A549 (cell line): Measurements from ENCODE around the gene OSBPL3.

ENCODE experiments used
- ATOH8 ChIP-seq: fragments of 250-450 bp; sonication (Bioruptor Pico); IDR thresholded peaks from 2 replicates; pipeline ENCODE4 v1.5.0; 2020; ENCODE audit warnings: low read depth, mild to moderate bottlenecking, moderate library complexity
- CBX8 ChIP-seq: fragments of 200-600 bp; sonication (generic); IDR thresholded peaks from 2 replicates; pipeline ENCODE4 v1.6.1; 2016
- CTCF ChIP-seq: fragments of >200 bp; sonication (Bioruptor Twin); formaldehyde crosslinking; IDR thresholded peaks from 3 replicates; pipeline ENCODE4 v1.5.1; 2016
- HEYL ChIP-seq: fragments of 250-450 bp; sonication (Bioruptor Pico); IDR thresholded peaks from 2 replicates; pipeline ENCODE4 v1.8.0; 2021; ENCODE audit warnings: mild to moderate bottlenecking, moderate library complexity
- HOXA7 ChIP-seq: fragments of 250-450 bp; sonication (Bioruptor Pico); IDR thresholded peaks from 2 replicates; pipeline ENCODE4 v1.5.0; 2020; ENCODE audit warnings: mild to moderate bottlenecking, moderate library complexity
- REST ChIP-seq: fragments of 200-600 bp; sonication (generic); IDR thresholded peaks from 2 replicates; pipeline ENCODE4 v1.6.1; 2016; ENCODE audit warnings: antibody characterized with exemption, mild to moderate bottlenecking, moderate library complexity
- RFX5 ChIP-seq: fragments of 450-650 bp; IDR thresholded peaks from 2 replicates; pipeline ENCODE4 v1.7.1; 2014; ENCODE audit warnings: antibody characterized with exemption, mild to moderate bottlenecking, moderate library complexity

- TF ChIP-seq HEYL (CRISPR knock-in tag), result no peak
- TF ChIP-seq CTCF, result no peak
- TF ChIP-seq CBX8, result no peak
- TF ChIP-seq ATOH8, result no peak
- no peak for TF ChIP-seq RFX5
- no peak for TF ChIP-seq REST
- TF ChIP-seq HOXA7 (CRISPR knock-in tag), result no peak
Observed at GRCh38 chr7:24932389-24932788, 47.6 kb downstream of the OSBPL3 start.
